SK-N-SH (cell line): ENCODE measurements around the gene TAX1BP1. TPM values are rescaled to one million over a fixed set of nuclear protein-coding genes. Genes with fewer than 3 reads are reported as not detected.

Experiments
- CTCF ChIA-PET: fragments of 300-600, 350-600 bp; formaldehyde crosslinking; extraction: SDS; loops from one replicate; lab custom pipeline; 2021; lab: Yijun Ruan, JAX
- POLR2A ChIA-PET: fragments of 350-600 bp; sonication (Branson Sonifier 250); formaldehyde crosslinking; extraction: SDS; loops from one replicate; lab custom pipeline; 2020; ENCODE audit warnings: antibody characterized with exemption, inconsistent platforms; lab: Yijun Ruan, JAX
- DNase-seq: peaks from one replicate; pipeline ENCODE4 v3.0.0; 2012
- H2AFZ ChIP-seq: fragments of 200-600 bp; sonication (generic); 2 replicates; pipeline ENCODE4 v1.8.1; 2016; ENCODE audit warnings: antibody characterized with exemption, mild to moderate bottlenecking, low read depth
- H3F3A ChIP-seq: fragments of 200-600 bp; sonication (generic); replicated peaks from 2 replicates; pipeline ENCODE3; 2016; ENCODE audit warnings: antibody characterized with exemption, mild to moderate bottlenecking; ENCODE audit not compliant: insufficient read depth
- H3K27ac ChIP-seq, 2 experiments: fragments of 200-500 bp in 1 of 2; fragments of 200-600 bp in 1 of 2; sonication (Bioruptor generic) in 1 of 2; sonication (generic), shearing (Covaris generic) in 1 of 2; 2 replicates each; pipeline versions ENCODE4 v1.5.1 to v1.6.1; 2014 to 2016; ENCODE audit warnings: low read depth in 2 of 2, inconsistent platforms in 1 of 2, low read length in 1 of 2, mild to moderate bottlenecking in 1 of 2, mixed read lengths in 1 of 2
- H3K27me3 ChIP-seq: fragments of 200-600 bp; sonication (generic), shearing (Covaris generic); 2 replicates; pipeline ENCODE4 v1.6.1; 2016; ENCODE audit warnings: mixed run types; ENCODE audit not compliant: insufficient read depth
- H3K36me3 ChIP-seq, 2 experiments: fragments of 200-500 bp in 1 of 2; fragments of 200-600 bp in 1 of 2; sonication (Bioruptor generic) in 1 of 2; sonication (generic) in 1 of 2; replicated peaks in 1 of 2; 2 replicates each; pipeline versions ENCODE3 to v1.5.1; 2014 to 2016; ENCODE audit warnings: low read length in 1 of 2, mild to moderate bottlenecking in 1 of 2; ENCODE audit not compliant: insufficient read depth in 2 of 2, control insufficient read depth in 1 of 2
- H3K4me1 ChIP-seq, 2 experiments: fragments of 200-500 bp in 1 of 2; fragments of 200-600 bp in 1 of 2; sonication (Bioruptor generic) in 1 of 2; sonication (generic), shearing (Covaris generic) in 1 of 2; 2 replicates each; pipeline versions ENCODE4 v1.5.1 to v1.6.1; 2014 to 2016; ENCODE audit warnings: low read depth in 1 of 2, low read length in 1 of 2, mixed run types in 1 of 2; ENCODE audit not compliant: insufficient read depth in 2 of 2, control insufficient read depth in 1 of 2
- H3K4me2 ChIP-seq: fragments of 200-600 bp; sonication (generic), shearing (Covaris generic); 2 replicates; pipeline ENCODE4 v1.6.1; 2017; ENCODE audit warnings: mixed run types
- H3K4me3 ChIP-seq, 2 experiments: fragments of 200-500 bp in 1 of 2; fragments of 200-600 bp in 1 of 2; sonication (Bioruptor generic) in 1 of 2; sonication (generic), shearing (Covaris generic) in 1 of 2; 2 replicates each; pipeline versions ENCODE4 v1.5.1 to v1.8.1; 2014 to 2016; ENCODE audit warnings: low read depth in 2 of 2, inconsistent platforms in 1 of 2, low read length in 1 of 2, mild to moderate bottlenecking in 1 of 2, mixed read lengths in 1 of 2, moderate library complexity in 1 of 2
- H3K79me2 ChIP-seq: fragments of 200-600 bp; sonication (generic); 2 replicates; pipeline ENCODE4 v1.8.1; 2017; ENCODE audit warnings: mild to moderate bottlenecking; ENCODE audit not compliant: insufficient read depth
- H3K9ac ChIP-seq: fragments of 200-600 bp; sonication (generic); 2 replicates; pipeline ENCODE4 v1.6.1; 2017; ENCODE audit warnings: mixed run types
- H3K9me2 ChIP-seq: fragments of 200-600 bp; sonication (generic); 2 replicates; pipeline ENCODE4 v1.6.1; 2017; ENCODE audit warnings: mixed run types
- H3K9me3 ChIP-seq: fragments of 200-600 bp; sonication (generic); 2 replicates; pipeline ENCODE4 v1.6.1; 2017; ENCODE audit warnings: mixed run types, mild to moderate bottlenecking, moderate library complexity
- H4K20me1 ChIP-seq: fragments of 200-600 bp; sonication (generic); 2 replicates; pipeline ENCODE4 v1.6.1; 2017; ENCODE audit warnings: mild to moderate bottlenecking, mixed run types; ENCODE audit not compliant: insufficient read depth
- EP300 ChIP-seq, 2 experiments: IDR thresholded peaks; 2 replicates each; pipeline versions ENCODE4 v1.4.0 to v1.6.1; 2012; ENCODE audit warnings: borderline replicate concordance in 1 of 2, low read depth in 1 of 2, low read length in 1 of 2
- FOSL2 ChIP-seq: IDR thresholded peaks from 2 replicates; pipeline ENCODE4 v1.4.0; 2012; ENCODE audit warnings: low read depth, mild to moderate bottlenecking, moderate library complexity, borderline replicate concordance
- FOXJ3 ChIP-seq: sonication (generic); formaldehyde crosslinking; IDR thresholded peaks from 2 replicates; pipeline ENCODE4 v1.5.1; 2020; ENCODE audit warnings: mild to moderate bottlenecking, missing genetic modification reagents
- FOXM1 ChIP-seq: IDR thresholded peaks from 2 replicates; pipeline ENCODE4 v1.4.0; 2012; ENCODE audit warnings: low read depth, mild to moderate bottlenecking
- GABPA ChIP-seq: IDR thresholded peaks from 2 replicates; pipeline ENCODE4 v1.4.0; 2012; ENCODE audit warnings: low read depth, mild to moderate bottlenecking
- GATA2 ChIP-seq: sonication (generic); formaldehyde crosslinking; IDR thresholded peaks from 2 replicates; pipeline ENCODE4 v1.5.0; 2020; ENCODE audit warnings: mild to moderate bottlenecking, missing genetic modification reagents
- IRF3 ChIP-seq: fragments of 150-350 bp; IDR thresholded peaks from 2 replicates; pipeline ENCODE4 v1.6.1; 2016; ENCODE audit warnings: mild to moderate bottlenecking, low read depth, low read length
- MEF2A ChIP-seq: IDR thresholded peaks from 2 replicates; pipeline ENCODE4 v1.4.0; 2012; ENCODE audit warnings: low read depth, borderline replicate concordance
- NFIC ChIP-seq: IDR thresholded peaks from 2 replicates; pipeline ENCODE4 v1.4.0; 2012; ENCODE audit warnings: borderline replicate concordance
- NRF1 ChIP-seq: IDR thresholded peaks from 2 replicates; pipeline ENCODE4 v1.6.1; 2012; ENCODE audit warnings: low read depth, mild to moderate bottlenecking, low read length
- PBX3 ChIP-seq: IDR thresholded peaks from 2 replicates; pipeline ENCODE4; 2012
- POLR2AphosphoS5 ChIP-seq: IDR thresholded peaks from 2 replicates; pipeline ENCODE4 v1.6.1; 2012; ENCODE audit warnings: low read depth, low read length
- REST ChIP-seq: IDR thresholded peaks from 2 replicates; pipeline ENCODE4 v1.6.1; 2012; ENCODE audit warnings: mild to moderate bottlenecking, low read depth, low read length, moderate library complexity
- SIN3A ChIP-seq: IDR thresholded peaks from 2 replicates; pipeline ENCODE4 v1.6.1; 2012; ENCODE audit warnings: low read depth, mild to moderate bottlenecking, low read length, moderate library complexity, borderline replicate concordance
- SMC3 ChIP-seq: IDR thresholded peaks from 2 replicates; pipeline ENCODE4 v1.6.1; 2012; ENCODE audit warnings: low read depth, low read length, improper control_type of control experiment
- USF1 ChIP-seq: IDR thresholded peaks from 2 replicates; pipeline ENCODE4 v1.4.0; 2012; ENCODE audit warnings: low read depth, borderline replicate concordance
- ZBTB33 ChIP-seq: IDR thresholded peaks from 2 replicates; pipeline ENCODE4 v1.4.0; 2012; ENCODE audit warnings: low read depth, borderline replicate concordance
- WGBS: methylation state at CpG from one replicate; pipeline ENCODE4 v1.1.6; 2017; ENCODE audit warnings: low lambda C conversion rate; 5-methylcytosine and 5-hydroxymethylcytosine counted together
- polyA plus RNA-seq, 3 experiments: library from polyadenylated mRNA; depleted of rRNA; stranded (reverse); fragments of >200 nt; gene quantifications; 2 replicates each; pipeline ENCODE4 v1.2.3, GENCODE V29; 2012

Gene TAX1BP1
- polyA plus RNA-seq, 1 of the 3 experiments (the other 2 are of a cell fraction) = 70.3 TPM

GRCh38 chr7:27705200-27705594 lies 34.8 kb upstream of the TAX1BP1 start:
- H3K9me2 ChIP-seq = no peaks in the 10 kb centered on the region
- CTCF ChIA-PET = interaction anchor here (0.8 to 1.8 kb wide), 4 partner anchors 10 to 18 kb away, joined by 3 to 7 read pairs (median 4); no protein-coding TSS in a partner anchor
- WGBS = 96% methylated on average over 2 of the region's 2 CpGs

More at GRCh38 chr7:27705200-27705594, 34.8 kb upstream of the TAX1BP1 start:
- H3K4me2 ChIP-seq = no peak overlapping the region
- H3K9ac ChIP-seq = no peak overlapping the region
- H3K27me3 ChIP-seq = no peaks in the 10 kb centered on the region
- 0 out of 2 replicates have a peak, but pooled peaks cover 4% of the 10 kb centered on the region for H3K9me3 ChIP-seq
- no peaks in the 10 kb centered on the region for H4K20me1 ChIP-seq
- H3K4me1 ChIP-seq = peaks cover 4 to 7% of the 10 kb centered on the region in 2 experiments; a peak in 3 of 4 replicates
- H3K79me2 ChIP-seq = no peaks in the 10 kb centered on the region
- H3F3A ChIP-seq = peaks cover 7% of the 10 kb centered on the region
- no peak overlapping the region for H3K4me3 ChIP-seq
- no peaks in the 10 kb centered on the region for H3K36me3 ChIP-seq
- DNase-seq = no peak
- H2AFZ ChIP-seq = peak overlapping the region; percentile 12; the same call in 1 of the 2 replicates
- TF ChIP-seq SIN3A (no peak), GATA2 (no peak), PBX3 (no peak), FOXJ3 (CRISPR knock-in tag) (no peak), EP300 (IDR thresholded peaks at IDR 0.05; ENCODE audit: borderline replicate concordance in 1 of 2, low read depth in 1 of 2, low read length in 1 of 2) (no peak), GABPA (no peak), IRF3 (no peak), NRF1 (no peak), REST (no peak), FOXM1 (no peak), USF1 (no peak), POLR2AphosphoS5 (no peak), NFIC (no peak), SMC3 (no peak), ZBTB33 (no peak), FOSL2 (no peak), MEF2A (no peak)
- POLR2A ChIA-PET = no interaction called here
- H3K27ac ChIP-seq = no peak overlapping the region
